GM21515 (cell line): ENCODE results near the gene TRAPPC6A.

Experiments used
- ATAC-seq: cut with Tn5 transposase; IDR thresholded peaks from one replicate; pipeline ENCODE4 v1.9.1; 2021; ENCODE audit not compliant: unreplicated experiment

The TRAPPC6A gene

GRCh38 chr19:45177817-45178261 is at the start of gene TRAPPC6A:
TSS of gene TRAPPC6A (minus strand) at chr19:45178237. CDS start at chr19:45178218, 19 bp downstream.
- no peak for ATAC-seq

- ATAC-seq, result no peak
These were observed 46.6 kb upstream of the TRAPPC6A start for GRCh38 chr19:45224645-45225044.

GRCh38 chr19:45223879-45224278 is 45.8 kb upstream of the TRAPPC6A start:
- ATAC-seq, result no peak

GRCh38 chr19:45222724-45223123 is 44.7 kb upstream of the TRAPPC6A start:
- ATAC-seq, result no peak

- ATAC-seq, result no peak
These were observed 41.1 kb upstream of the TRAPPC6A start for GRCh38 chr19:45218911-45219743.

GRCh38 chr19:45218426-45218825 is 40.4 kb upstream of the TRAPPC6A start:
- ATAC-seq, result no peak

- ATAC-seq, result no peak
These were observed 39.9 kb upstream of the TRAPPC6A start for GRCh38 chr19:45217957-45218334.

- ATAC-seq, result no peak
These were observed 39.3 kb upstream of the TRAPPC6A start for GRCh38 chr19:45217193-45217956.

- ATAC-seq, result no peak
These were observed 38.6 kb upstream of the TRAPPC6A start for GRCh38 chr19:45216667-45217066.

- ATAC-seq, result no peak
These were observed 37.6 kb upstream of the TRAPPC6A start for GRCh38 chr19:45215391-45216191.

- ATAC-seq, result no peak
These were observed 35.0 kb upstream of the TRAPPC6A start for GRCh38 chr19:45213031-45213430.

- no peak for ATAC-seq
These were observed 33.8 kb upstream of the TRAPPC6A start for GRCh38 chr19:45211751-45212381.

- ATAC-seq, result no peak
These were observed 28.3 kb upstream of the TRAPPC6A start for GRCh38 chr19:45206328-45206727.

- ATAC-seq, result no peak
These were observed 27.8 kb upstream of the TRAPPC6A start for GRCh38 chr19:45205810-45206209.

GRCh38 chr19:45202637-45203036 is 24.6 kb upstream of the TRAPPC6A start:
- no peak for ATAC-seq

GRCh38 chr19:45200568-45200967 is 22.5 kb upstream of the TRAPPC6A start:
- ATAC-seq, result no peak

- no peak for ATAC-seq
These were observed 17.7 kb upstream of the TRAPPC6A start for GRCh38 chr19:45195764-45196163.

GRCh38 chr19:45191375-45191774 is 13.3 kb upstream of the TRAPPC6A start:
- ATAC-seq, result no peak

GRCh38 chr19:45189971-45190370 is 11.9 kb upstream of the TRAPPC6A start:
- no peak for ATAC-seq

GRCh38 chr19:45187421-45188100 is 9.5 kb upstream of the TRAPPC6A start:
- no peak for ATAC-seq
